GM15510 (cell line): ENCODE measurements around the gene TSPAN5.

Source experiments
- POLR2A ChIP-seq: IDR thresholded peaks from 3 replicates; pipeline ENCODE4 v1.6.1; 2011; ENCODE audit warnings: borderline replicate concordance; ENCODE audit not compliant: insufficient read length; ENCODE audit errors: extremely low read depth

Gene TSPAN5

DNA sequence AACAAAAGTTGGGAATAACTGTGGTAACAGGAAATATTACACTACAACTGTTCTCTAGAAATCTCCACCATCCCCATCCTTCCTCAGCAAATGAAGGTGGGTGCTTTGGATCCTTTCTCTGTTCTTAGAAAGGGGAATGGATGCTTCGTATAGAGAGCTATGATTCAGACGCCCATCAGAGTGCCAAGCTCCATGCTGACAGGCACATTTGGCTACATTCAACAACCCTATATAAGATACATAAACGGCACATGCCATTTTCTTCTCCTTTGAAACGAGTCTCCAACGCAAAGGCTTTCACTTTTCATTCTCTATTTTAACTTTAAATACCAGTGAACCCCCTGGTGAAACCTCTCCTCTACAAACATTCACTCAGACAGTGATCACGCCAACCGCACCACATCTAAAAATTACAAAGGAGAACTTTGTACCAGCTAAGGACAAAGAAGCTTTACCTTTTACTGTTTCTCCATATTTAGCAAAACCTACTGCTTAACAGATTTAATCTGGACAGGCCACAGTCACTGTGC, 172.5 kb downstream of the TSPAN5 start:
- TF ChIP-seq POLR2A: no peak

DNA sequence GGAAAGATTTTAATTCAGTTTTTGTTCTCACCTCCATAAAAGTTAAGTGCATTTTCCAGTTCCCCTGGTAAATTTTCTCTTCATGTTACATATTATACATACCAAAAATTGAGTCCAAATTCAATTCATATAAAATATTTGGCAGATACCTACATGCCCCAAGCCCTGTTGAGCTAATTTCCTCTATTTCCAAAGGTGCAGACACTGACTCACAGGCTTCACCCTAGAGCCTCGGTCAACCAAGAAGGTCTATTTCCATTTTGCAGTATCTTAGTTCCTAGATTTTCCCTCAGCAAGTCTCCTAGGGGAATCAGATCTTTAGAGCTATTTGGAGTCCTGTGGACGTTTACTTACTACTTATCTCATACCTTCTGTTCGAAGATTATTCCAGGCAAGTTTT, 174.4 kb downstream of the TSPAN5 start:
- TF ChIP-seq POLR2A: no peak

DNA sequence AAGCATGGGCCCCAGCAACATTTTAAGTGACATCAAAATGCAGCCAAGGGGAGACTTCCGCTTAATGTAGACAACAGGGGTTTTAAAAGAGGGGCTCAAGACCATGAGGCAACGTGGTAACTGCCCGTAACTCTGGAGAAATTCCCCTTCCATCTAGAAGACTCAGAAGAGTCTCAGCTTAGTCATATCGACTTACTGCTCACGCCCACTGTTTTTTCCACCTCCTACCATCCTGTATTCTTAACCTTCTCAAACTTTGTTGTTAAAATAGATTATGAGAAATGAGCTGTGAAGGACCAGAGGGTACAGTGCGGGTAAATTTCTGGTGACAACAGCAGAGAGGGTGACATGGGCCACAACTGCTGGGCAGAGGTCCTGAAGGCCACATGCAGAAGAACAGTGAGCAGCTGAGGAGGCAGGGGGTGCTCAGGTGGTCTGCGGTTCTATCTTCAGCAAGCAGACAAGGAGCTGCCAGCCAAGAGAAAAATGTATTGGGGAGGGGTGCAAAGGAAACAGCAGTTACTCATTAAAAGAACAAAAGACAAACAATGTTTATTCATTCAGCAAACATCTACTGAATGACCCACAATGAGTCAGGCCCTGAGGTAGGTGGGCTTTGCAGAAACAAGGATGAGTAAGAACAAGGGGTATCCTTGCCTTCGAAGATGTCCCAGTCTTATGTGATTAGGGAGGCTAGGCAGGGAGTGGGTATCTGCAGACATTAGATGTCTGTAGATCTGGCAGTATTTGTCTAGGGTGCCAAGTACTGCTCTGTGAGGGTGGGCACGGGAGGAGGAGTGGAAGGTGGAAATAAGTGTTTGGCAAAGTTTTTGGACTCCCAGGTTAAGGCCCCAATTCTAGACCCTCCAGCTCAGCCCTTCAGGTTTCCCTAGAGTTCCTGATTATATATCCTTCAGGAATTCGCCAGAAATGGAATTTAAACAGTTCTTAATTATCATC, 175.3 kb downstream of the TSPAN5 start:
- no peak for TF ChIP-seq POLR2A

DNA sequence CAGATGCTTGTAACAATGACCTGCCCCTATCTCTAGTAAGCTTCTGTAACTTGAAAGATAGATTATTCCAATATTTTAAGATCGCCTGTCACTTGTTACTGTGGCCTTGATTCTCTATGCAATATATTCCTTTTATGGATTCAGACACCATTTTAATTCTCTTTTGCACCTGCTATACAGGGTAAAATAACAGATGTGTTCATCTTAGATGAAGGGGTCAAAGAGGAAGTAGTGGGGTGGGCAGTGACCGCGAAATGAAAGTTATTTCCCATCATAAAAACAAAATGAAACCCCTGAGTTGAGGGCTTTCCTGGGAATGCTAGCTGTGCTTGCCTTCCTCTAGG, 175.9 kb downstream of the TSPAN5 start:
- TF ChIP-seq POLR2A: no peak

DNA sequence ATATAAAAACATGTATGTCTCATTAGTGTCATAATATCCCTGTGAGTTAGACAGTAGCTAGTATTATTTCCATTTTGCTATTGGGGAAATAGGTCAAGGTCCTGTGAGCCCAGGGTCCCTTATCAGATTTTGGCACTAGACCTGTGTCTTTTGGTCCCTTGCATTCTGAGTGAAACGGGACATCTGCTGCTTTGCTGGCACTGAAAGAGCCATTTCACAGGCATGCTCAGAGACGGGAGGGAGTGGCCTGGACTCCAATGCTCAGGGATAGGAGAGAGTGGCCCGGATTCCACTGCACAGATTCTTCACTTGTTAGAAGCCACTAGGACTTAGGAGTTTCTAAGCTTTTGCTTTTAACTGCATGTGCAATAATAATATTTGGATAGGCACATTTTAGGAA, 177.2 kb downstream of the TSPAN5 start:
- no peak for TF ChIP-seq POLR2A

DNA sequence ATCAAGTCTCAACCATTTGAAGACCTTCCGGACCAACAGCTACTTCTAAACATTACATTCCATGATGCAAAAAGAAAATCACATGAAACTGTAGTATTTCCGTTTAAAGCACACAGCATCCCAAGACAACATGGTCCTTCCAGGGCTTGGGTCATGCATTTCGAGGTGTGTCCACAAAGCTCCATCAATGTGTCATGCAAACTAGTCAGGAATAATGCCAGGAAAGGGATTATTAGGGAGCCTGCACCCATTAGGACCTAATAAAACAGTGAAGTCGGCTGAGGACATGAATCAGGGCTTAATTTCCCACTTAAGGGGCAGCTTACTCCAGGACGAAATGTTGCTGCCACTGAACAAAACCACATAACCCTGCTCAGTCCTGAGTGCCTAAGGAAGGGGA, 177.9 kb downstream of the TSPAN5 start:
- TF ChIP-seq POLR2A: no peak

DNA sequence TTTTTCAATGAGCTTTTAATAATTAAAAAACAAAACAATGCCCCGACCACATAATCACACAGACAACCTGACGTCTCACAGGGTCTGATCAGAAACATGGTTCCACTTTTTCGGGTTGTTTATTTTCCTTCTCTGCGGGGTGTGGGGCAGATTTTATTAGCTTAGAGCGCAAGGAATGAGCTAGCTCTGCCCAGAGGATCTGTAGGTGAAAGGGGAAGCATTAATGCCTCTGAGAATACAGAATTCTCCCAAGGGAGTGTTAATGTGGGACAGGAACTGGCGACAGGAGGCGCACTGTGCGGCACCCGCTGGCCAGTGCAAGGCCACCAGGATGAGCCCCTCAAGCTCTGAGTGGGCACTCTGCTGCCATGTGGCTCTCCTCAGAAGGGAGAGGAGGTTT, 181.5 kb downstream of the TSPAN5 start:
- no peak for TF ChIP-seq POLR2A

DNA sequence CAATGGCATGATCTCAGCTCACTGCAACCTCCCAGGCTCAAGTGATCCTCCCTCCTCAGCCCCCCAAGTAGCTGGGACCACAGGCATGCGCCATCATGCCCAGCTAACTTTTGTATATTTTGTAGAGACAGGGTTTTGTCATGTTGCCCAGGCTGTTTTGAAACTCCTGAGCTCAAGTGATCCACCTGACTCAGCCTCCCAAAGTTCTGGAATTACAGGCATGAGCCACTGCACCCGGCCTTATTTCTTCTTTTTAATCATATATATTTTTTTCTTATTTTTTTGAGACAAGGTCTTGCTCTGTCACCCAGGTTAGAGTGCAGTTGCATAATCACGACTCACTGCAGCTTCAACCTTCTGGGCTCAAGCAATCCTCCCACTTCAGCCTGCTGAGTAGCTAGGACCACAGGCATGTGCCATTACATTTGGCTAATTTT, 184.0 kb downstream of the TSPAN5 start:
- TF ChIP-seq POLR2A: no peak

DNA sequence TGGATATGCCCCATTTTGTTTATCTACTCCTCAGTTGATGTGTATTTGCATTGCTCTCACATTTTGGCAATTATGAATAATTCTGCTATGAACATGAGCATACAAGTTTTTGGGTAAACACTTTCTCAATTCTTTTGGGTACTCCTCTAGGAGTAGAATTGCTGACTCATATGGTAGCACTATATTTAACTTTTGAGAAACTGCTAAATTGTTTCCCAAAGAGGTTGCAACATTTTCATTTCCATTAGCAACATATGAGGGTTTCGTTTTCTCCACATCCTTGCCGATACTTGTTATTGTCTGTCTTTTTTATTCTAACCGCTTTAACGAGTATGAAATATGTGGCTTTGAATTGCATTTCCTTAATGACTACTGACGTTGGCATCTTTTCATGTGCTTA, 185.4 kb downstream of the TSPAN5 start:
- TF ChIP-seq POLR2A: no peak

DNA sequence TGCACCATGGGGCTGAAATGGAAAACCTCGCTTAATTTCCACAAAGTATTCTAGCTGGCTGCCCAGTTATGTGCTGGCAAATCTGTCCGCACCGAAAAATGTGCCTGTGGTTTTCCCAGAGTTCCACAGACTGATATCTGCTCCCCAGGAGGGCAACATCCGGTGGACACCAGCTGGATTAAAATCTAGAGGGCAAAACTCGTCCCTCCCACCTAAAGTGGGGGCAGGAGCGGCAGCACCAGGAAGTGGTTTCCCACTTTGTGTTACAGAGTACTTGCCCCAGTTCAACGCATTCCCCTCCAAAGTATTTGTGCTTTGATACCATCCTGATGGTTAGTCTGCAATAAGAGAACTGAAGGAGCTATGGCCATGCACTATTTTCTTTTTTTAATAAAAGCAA, 187.6 kb downstream of the TSPAN5 start:
- TF ChIP-seq POLR2A: no peak

DNA sequence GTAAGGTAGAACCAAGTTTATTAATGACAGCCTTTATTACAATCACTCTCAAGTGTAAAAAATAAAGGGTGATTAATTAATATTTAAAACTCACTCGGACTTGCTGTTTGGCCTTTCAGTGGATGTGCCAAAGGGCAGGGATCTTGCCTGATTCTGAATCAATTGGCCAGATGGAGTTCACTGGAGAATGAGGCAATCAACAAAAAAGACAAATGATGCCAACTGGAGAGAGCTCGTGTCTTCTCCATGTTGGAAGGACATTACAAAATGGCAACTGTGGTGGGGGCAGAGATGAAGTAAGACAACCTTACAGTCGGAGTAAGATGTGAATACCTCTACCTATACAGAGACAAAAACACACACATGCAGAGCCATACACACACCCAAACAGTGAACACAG, 188.0 kb downstream of the TSPAN5 start:
- TF ChIP-seq POLR2A: no peak

DNA sequence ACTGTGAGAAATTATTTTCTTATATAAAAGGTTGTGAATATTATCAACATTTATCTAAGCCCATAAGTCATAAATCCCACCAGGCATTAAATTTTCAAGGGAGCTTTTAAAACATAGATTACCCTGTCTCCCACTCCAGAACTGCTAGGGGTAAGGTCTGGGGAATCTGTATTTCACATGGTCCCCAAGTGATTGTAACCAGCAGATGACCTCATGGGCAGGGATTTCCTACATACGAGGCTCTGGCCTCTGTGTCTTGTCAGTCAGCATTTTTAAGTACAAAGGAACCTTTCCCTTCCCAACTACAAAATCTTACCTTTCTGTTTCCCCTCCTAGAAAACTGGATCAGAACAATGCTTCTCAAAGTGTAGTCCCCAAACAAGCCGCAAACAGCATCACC, 188.6 kb downstream of the TSPAN5 start:
- no peak for TF ChIP-seq POLR2A

DNA sequence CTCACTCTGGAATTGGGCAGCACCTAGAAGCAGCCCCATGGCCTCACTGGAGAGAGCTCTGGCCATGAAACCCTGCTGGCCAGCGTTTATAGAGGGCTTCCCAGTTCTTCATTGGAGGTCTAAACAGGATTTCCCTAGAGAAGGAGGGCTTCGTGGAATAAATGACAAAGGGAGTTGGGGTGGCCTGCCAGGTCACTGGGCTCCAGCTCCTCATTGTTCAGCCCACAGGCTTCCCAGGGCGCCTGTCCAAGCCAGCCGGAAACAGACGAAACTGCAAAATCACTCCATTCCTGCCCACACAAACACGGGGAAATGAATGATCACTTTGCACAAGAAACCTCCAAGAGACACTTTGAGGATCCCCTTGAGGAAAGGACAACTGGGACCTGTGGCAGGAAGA, 189.7 kb downstream of the TSPAN5 start:
- TF ChIP-seq POLR2A: no peak

DNA sequence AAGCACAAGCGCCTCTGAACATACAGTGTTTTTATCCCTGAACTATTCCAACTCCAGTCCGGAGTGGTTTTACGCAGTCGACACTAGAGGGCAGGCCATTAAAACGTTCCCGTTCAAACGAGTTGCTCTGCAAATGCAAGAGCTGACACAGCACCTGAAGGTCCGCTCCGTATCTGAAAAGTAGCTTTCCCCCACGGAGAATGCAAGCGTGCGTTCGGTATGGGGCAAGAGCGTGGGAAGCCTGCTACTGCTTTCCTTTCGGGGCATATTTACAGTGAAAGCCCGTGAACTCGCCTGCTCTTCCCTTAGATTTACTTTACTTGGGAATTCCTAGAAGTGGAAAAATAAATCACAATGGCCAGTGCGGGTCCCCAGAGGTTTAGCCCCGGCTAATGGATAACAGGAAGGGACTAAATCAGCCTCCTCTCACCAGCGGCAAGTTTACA, 190.8 kb downstream of the TSPAN5 start:
- TF ChIP-seq POLR2A: no peak

DNA sequence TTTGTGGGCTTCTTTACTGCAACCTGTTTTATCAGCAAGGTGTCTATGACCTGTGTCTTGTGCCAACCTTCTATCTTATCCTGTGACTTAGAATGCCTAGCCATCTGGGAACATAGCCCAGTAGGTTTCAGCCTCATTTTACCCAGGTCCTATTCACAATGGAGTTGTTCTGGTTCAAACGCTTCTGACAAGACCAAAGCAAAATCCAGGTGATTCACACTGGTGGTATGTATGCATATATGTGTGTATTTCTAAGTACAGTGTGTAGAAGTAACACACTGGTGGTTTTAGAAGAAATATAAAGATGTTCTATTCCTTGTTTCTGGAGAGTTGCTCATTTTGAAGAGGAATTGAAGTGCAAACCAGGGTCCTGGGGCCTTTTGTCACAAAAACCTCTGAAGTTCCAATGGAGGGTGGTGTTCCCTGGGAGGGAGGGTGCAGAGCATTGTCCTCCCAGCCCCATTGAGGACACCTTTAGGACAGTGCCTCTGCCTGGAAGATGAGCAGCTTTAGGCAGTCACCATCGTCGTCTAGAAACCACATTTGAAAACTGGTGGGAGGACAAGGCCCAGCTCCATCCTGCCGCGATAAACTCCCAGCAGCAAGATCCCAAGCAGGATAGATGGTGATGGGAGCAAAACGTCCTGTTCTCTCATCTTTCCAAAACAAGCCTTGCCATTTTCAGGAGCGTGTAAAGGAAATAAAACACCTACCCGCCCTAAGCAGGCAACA, 191.4 kb downstream of the TSPAN5 start:
- no peak for TF ChIP-seq POLR2A
